GM21619 (cell line): ENCODE measurements around the gene OCSTAMP.

Experiments
- ATAC-seq: cut with Tn5 transposase; IDR thresholded peaks from one replicate; pipeline ENCODE4 v1.9.1; 2021; ENCODE audit not compliant: unreplicated experiment

The OCSTAMP gene

GRCh38 chr20:46573788-46574584 lies 23.5 kb upstream of the OCSTAMP start:
- no peak for ATAC-seq

DNA sequence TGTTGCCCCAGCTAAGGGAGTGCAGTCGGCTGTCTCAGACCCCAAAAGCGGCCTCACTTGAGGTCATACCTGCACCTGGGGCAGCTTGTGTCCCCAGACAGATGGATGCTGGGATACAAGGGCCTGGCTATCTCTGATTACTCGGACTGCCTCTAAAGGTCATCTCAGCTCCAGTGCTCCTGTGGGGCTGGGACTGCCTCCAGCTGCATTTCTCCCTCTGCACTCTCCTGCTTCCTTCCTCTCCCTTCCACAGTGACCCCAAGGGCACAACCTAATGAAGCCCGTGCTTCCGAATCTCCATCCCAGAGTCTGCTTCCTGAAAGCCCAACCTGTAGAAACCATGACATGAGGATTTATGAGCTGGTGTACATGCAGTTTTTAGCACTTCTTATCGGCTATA lies 22.8 kb upstream of the OCSTAMP start:
- ATAC-seq: no peak

GRCh38 chr20:46572790-46573189 lies 22.3 kb upstream of the OCSTAMP start:
- no peak for ATAC-seq

GRCh38 chr20:46572153-46572552 lies 21.7 kb upstream of the OCSTAMP start:
- no peak for ATAC-seq

GRCh38 chr20:46571418-46571817 lies 21.0 kb upstream of the OCSTAMP start:
- ATAC-seq: no peak

- ATAC-seq: no peak
Measured at GRCh38 chr20:46570956-46571355, 20.5 kb upstream of the OCSTAMP start.

GRCh38 chr20:46569961-46570360 lies 19.5 kb upstream of the OCSTAMP start:
- no peak for ATAC-seq

- no peak for ATAC-seq
Measured at GRCh38 chr20:46568570-46569129, 18.2 kb upstream of the OCSTAMP start.

GRCh38 chr20:46566125-46566524 lies 15.7 kb upstream of the OCSTAMP start:
- ATAC-seq: no peak

GRCh38 chr20:46564241-46564957 lies 13.9 kb upstream of the OCSTAMP start:
- no peak for ATAC-seq

DNA sequence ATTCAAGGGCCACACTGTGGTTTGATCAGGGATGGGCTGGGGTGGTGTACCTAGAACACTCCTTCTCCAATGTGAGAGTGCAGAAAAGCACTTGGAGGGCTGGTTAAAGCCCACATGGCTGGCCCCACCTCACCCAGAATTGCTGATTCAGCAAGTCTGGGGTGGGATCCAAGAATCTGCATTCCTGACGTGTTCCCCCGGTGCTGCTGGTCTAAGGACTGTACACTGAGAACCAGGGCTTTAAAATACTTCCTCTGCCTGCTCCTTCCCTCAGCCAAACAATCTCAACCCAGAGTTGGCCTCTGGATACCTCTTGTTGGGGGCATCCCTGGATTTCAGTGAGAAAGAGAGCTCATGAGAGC lies 13.4 kb upstream of the OCSTAMP start:
- no peak for ATAC-seq

GRCh38 chr20:46563170-46563859 lies 12.9 kb upstream of the OCSTAMP start:
- no peak for ATAC-seq

GRCh38 chr20:46562373-46563169 lies 12.1 kb upstream of the OCSTAMP start:
- ATAC-seq: peak; percentile 70

GRCh38 chr20:46562009-46562372 lies 11.5 kb upstream of the OCSTAMP start:
- ATAC-seq: no peak

GRCh38 chr20:46559685-46560440 lies 9.4 kb upstream of the OCSTAMP start:
- ATAC-seq: no peak

GRCh38 chr20:46559001-46559400 lies 8.5 kb upstream of the OCSTAMP start:
- ATAC-seq: no peak

- ATAC-seq: no peak
Measured at GRCh38 chr20:46558511-46558959, 8.1 kb upstream of the OCSTAMP start.

DNA sequence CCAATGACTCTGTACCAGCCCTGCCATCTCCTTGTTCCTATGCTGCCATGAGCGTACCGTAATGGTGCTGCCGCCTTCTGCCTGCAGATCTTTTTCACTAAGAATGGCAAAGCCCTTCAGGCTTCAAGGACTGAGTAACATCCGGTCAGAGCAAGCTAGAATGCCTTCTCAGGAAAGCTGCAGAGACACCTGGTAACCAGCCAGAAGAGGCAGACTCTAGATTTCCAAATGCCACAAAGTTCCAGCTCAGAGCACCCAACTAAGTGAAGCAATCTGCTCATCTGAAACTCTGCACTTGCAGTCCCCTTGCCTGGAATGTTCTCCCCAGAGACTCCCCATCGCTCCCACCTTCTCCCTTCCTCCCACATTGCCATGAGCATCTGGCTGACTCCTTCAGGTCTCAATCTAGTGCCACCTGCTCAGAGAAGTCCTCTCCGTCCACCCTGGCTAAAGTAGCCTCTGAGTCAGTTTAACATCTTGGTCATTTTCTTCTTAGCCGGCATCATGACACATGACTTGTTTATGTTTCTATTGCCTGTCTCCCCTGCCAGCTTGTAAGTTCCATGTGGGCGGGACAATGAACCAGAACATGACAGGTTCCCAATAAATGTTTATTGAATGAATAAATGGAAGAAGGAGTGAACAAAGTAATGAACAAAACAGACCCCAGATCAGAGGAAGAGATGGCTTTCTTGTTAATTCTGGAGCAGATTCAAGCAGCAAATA lies 6.9 kb upstream of the OCSTAMP start:
- no peak for ATAC-seq

DNA sequence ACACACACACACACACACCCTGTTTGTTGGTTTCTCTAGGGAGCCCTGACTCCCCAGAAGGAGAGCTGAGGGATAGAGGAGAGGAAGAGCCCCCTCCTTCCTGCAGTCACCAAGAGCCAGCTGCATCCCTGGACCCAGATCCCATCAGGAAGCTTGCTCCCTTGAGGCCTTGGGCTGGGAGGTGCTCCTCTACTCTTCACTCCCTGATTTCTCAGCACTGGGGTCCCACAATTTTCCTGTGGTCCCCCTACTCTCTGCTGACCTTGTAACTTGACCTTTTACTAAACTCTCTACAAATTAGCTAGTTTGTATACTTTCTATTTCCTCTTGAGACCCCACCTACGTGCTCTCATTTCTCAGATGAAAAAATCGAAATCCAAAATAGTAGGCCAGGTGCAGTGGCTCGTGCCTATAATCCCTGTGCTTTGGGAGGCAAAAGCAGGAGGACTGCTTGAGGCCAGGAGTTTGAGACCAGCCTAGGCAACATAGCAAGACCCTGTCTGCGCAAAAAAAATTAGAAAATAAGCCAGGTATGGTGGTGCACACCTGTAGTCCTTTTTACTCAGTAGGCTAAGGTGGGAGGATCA lies 5.0 kb upstream of the OCSTAMP start:
- no peak for ATAC-seq
